A673 (cell line): ENCODE measurements around the gene PHRF1.

ENCODE experiments used
- CTCF ChIP-seq: fragments of 300-800, 200-600 bp; sonication (generic); conservative IDR thresholded peaks from 2 replicates; pipeline ENCODE4 v1.5.1; 2017; ENCODE audit warnings: low read depth, mild to moderate bottlenecking, antibody characterized with exemption, low read length, moderate library complexity, mixed read lengths
- EZH2 ChIP-seq: fragments of 200-600 bp; sonication (generic); IDR thresholded peaks from 2 replicates; pipeline ENCODE4 v1.6.1; 2017; ENCODE audit warnings: borderline replicate concordance, low read depth, mild to moderate bottlenecking, mixed read lengths, antibody characterized with exemption, low read length; ENCODE audit not compliant: poor library complexity, severe bottlenecking

GRCh38 chr11:596374-596773 is 20.1 kb downstream of the PHRF1 start:
- TF ChIP-seq CTCF (no peak), EZH2 (no peak)
